MCF 10A (cell line): ENCODE data around the gene BNC2. TPM values are rescaled to one million over a fixed set of nuclear protein-coding genes. Genes with fewer than 3 reads are reported as not detected.

Source experiments
- BruUV-seq: library from RNA; stranded (reverse); fragments of 400-500 nt; replicated peaks from 2 replicates; lab custom pipeline; 2021; lab: Mats Ljungman, UMichigan
- CTCF ChIA-PET: fragments of 300-600 bp; sonication (Branson Sonifier 250); formaldehyde crosslinking; extraction: SDS; loops from one replicate; lab custom pipeline; 2021; ENCODE audit warnings: antibody characterized with exemption, inconsistent platforms; lab: Yijun Ruan, JAX
- POLR2A ChIA-PET: fragments of 300-600, 350-650 bp; sonication (Branson Sonifier 250); formaldehyde crosslinking; extraction: SDS; loops from one replicate; lab custom pipeline; 2020; ENCODE audit warnings: antibody characterized with exemption, inconsistent platforms; lab: Yijun Ruan, JAX
- DNase-seq: peaks from one replicate; pipeline ENCODE4 v3.0.0-alpha.2; 2018; ENCODE audit not compliant: unreplicated experiment
- H3K27ac Mint-ChIP-seq: one replicate; pipeline ENCODE4 v1.8.0; 2022; ENCODE audit warnings: mild to moderate bottlenecking, low read depth, mixed read lengths; ENCODE audit not compliant: unreplicated experiment
- H3K27me3 Mint-ChIP-seq: one replicate; pipeline ENCODE4 v1.8.0; 2022; ENCODE audit warnings: mixed read lengths; ENCODE audit not compliant: insufficient read depth, unreplicated experiment
- H3K36me3 Mint-ChIP-seq: one replicate; pipeline ENCODE4 v1.8.0; 2022; ENCODE audit warnings: mild to moderate bottlenecking, moderate library complexity, mixed read lengths; ENCODE audit not compliant: insufficient read depth, unreplicated experiment
- H3K4me1 Mint-ChIP-seq: one replicate; pipeline ENCODE4 v1.8.0; 2022; ENCODE audit warnings: mixed read lengths; ENCODE audit not compliant: insufficient read depth, unreplicated experiment
- H3K4me3 Mint-ChIP-seq: one replicate; pipeline ENCODE4 v1.8.0; 2022; ENCODE audit warnings: mild to moderate bottlenecking, moderate library complexity, mixed read lengths; ENCODE audit not compliant: unreplicated experiment
- H3K9me3 Mint-ChIP-seq: one replicate; pipeline ENCODE4 v1.8.0; 2022; ENCODE audit warnings: mixed read lengths; ENCODE audit not compliant: unreplicated experiment
- intact Hi-C: fragments of 100-400 bp; cut with micrococcal nuclease; formaldehyde crosslinking; loops from 2 replicates; pipeline ENCODE4 v1.14.1; 2022
- total RNA-seq: library from RNA; stranded (reverse); gene quantifications from 2 replicates; pipeline ENCODE4 v1.2.3, GENCODE V29; 2022
- TF ChIP-seq, protein P1 (sequence below): fragments of 200-600 bp; IDR thresholded peaks from one replicate; pipeline ENCODE4 v1.8.0; 2022; ENCODE audit warnings: antibody characterized with exemption, mild to moderate bottlenecking; ENCODE audit not compliant: unreplicated experiment

Gene BNC2
- total RNA-seq, 1 experiment from 2014 or later: not detected

DNA sequence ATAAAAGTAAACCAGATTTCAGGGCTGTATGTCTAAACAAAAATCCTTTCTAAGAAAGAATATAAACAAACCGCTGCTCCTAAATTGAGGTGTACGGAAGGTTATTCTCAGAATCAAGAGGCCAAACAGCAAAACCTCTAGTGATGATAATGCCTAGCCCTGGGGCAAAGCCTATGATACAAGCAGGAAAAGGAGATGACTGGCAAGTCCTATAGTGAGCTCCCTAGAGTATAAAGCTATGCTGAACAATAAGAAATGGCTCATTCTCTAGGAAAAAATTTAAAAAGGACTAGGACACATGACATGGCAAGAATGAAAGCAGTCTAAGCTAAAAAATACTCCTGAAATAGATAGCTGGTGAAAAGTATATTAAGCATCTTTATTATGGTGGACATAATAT lies 187.1 kb downstream of the BNC2 start:
- peaks cover 56% of the 10 kb centered on the region for H3K27me3 Mint-ChIP-seq
- no TSS peak for BruUV-seq
- CTCF ChIA-PET: no interaction called here
- H3K9me3 Mint-ChIP-seq: no peaks in the 10 kb centered on the region
- TF ChIP-seq, protein P1, sequence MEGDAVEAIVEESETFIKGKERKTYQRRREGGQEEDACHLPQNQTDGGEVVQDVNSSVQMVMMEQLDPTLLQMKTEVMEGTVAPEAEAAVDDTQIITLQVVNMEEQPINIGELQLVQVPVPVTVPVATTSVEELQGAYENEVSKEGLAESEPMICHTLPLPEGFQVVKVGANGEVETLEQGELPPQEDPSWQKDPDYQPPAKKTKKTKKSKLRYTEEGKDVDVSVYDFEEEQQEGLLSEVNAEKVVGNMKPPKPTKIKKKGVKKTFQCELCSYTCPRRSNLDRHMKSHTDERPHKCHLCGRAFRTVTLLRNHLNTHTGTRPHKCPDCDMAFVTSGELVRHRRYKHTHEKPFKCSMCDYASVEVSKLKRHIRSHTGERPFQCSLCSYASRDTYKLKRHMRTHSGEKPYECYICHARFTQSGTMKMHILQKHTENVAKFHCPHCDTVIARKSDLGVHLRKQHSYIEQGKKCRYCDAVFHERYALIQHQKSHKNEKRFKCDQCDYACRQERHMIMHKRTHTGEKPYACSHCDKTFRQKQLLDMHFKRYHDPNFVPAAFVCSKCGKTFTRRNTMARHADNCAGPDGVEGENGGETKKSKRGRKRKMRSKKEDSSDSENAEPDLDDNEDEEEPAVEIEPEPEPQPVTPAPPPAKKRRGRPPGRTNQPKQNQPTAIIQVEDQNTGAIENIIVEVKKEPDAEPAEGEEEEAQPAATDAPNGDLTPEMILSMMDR: no peak
- no peak for DNase-seq
- H3K4me3 Mint-ChIP-seq: no peak overlapping the region
- peaks cover 6% of the 10 kb centered on the region for H3K36me3 Mint-ChIP-seq
- H3K27ac Mint-ChIP-seq: no peak overlapping the region
- intact Hi-C loops: no loop called here
- POLR2A ChIA-PET: no interaction called here
- H3K4me1 Mint-ChIP-seq: no peaks in the 10 kb centered on the region

DNA sequence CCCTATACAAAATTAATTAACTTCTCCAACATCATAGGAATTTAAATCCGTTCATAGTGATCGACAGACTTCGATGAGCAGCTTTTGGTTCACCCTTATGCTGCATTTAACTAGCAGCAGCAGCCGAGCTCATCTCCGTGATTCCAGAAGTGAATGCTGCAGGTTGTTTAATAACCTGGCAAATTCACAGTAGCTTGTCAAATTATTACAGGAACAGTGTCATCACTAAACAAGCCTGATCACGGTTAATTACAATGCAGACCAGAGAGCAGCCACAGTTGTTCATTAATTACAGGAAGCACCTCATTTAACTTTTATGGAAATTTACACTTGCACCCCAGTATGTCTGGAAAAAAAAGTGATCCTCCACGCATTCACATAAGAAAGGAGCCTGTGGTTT lies 188.2 kb downstream of the BNC2 start:
- intact Hi-C loops: no loop called here
- Mint-ChIP-seq H3K4me1 (no peaks in the 10 kb centered on the region), H3K27me3 (peaks cover 58% of the 10 kb centered on the region), H3K4me3 (no peak overlapping the region), H3K27ac (no peak overlapping the region), H3K36me3 (peaks cover 6% of the 10 kb centered on the region), H3K9me3 (no peaks in the 10 kb centered on the region)
- ChIA-PET POLR2A (no interaction called here), CTCF (interaction anchor here (0.6 kb wide), 1 partner anchor 1185 kb away, joined by 4 read pairs; no protein-coding TSS in a partner anchor)
- no peak for DNase-seq
- TF ChIP-seq, protein P1: no peak
- no TSS peak for BruUV-seq

DNA sequence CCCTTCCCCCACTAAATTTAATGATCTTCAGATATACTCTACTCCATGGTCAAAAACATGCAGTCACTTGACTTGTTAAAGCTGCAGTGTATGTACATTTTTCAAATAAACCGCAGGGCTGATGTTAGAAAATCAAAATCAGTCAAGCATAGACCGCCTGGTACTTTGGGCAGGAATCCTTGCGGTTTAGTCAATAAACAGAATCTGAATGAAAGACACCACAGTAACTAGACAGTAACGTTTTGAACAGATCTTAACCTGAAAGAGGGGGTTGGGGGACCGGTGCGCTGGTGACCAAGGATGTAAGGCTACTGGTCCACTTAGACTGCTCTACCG lies 188.8 kb downstream of the BNC2 start:
- Mint-ChIP-seq H3K27me3 (peaks cover 55% of the 10 kb centered on the region), H3K9me3 (no peaks in the 10 kb centered on the region), H3K27ac (no peak overlapping the region), H3K4me3 (no peak overlapping the region), H3K4me1 (no peaks in the 10 kb centered on the region), H3K36me3 (peaks cover 4% of the 10 kb centered on the region)
- ChIA-PET CTCF (no interaction called here), POLR2A (no interaction called here)
- intact Hi-C loops: no loop called here
- TF ChIP-seq, protein P1: no peak
- DNase-seq: no peak
- BruUV-seq: no TSS peak

DNA sequence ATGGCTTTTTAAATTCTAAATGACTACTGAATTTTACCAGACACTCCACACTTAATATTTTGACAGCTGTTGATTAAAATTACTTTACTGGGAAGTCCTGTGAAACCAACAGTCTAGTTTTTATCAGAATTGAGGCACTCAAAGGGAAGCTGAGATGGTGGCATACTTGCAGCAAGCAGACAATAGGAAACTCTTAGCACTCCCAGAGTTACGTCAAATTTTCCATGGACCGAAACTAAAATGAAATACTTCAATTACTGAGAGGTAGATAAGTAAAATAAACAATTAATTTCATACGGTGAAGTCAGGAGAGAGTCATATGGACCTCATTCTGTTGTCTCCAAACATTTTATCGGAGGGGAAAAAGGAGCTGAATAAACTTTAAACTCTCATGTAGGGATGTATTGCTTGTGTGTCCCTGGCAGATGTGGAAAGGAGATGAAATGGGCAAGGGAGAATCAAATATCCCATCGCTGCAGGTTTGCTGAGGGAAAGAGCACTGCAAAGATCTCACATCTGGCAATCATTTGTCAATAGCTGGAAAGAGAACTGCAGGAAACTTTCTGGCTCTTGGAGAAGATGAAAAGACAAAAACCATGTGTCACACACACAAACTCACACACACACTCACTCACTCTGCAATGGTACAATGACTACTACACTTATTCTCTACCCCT lies 189.4 kb downstream of the BNC2 start:
- intact Hi-C loops: no loop called here
- POLR2A ChIA-PET: interaction anchor here (0.6 kb wide), 2 partner anchors 85 to 680 kb away, joined by 4 to 5 read pairs; no protein-coding TSS in a partner anchor
- Mint-ChIP-seq H3K27me3 (peaks cover 49% of the 10 kb centered on the region), H3K36me3 (no peaks in the 10 kb centered on the region), H3K4me1 (no peaks in the 10 kb centered on the region), H3K9me3 (no peaks in the 10 kb centered on the region), H3K27ac (no peak overlapping the region), H3K4me3 (no peak overlapping the region)
- BruUV-seq: no TSS peak
- no peak for DNase-seq
- TF ChIP-seq, protein P1: no peak
- CTCF ChIA-PET: interaction anchor here (0.6 kb wide), 1 partner anchor 184 kb away, joined by 3 read pairs; no protein-coding TSS in a partner anchor
